Uterus (tissue), 4 donors: Measurements from ENCODE around the gene EPS8L3. TPM values are rescaled to one million over a fixed set of nuclear protein-coding genes. Genes with fewer than 3 reads are reported as not detected.
A peak's percentile ranks its signal among the peaks of the same experiment; 100 is the strongest.

Source experiments
- DNase-seq, 2 donors: peaks; one replicate each; pipeline ENCODE4 v3.0.0-alpha.2; 2019 to 2020
- H3K27ac ChIP-seq, 2 donors: fragments of 200-600 bp; sonication (generic); 1 replicate in 1 of 2; 2 replicates in 1 of 2; pipeline ENCODE4 v1.5.1; 2016 to 2018
- H3K27me3 ChIP-seq, 2 donors: fragments of 200-600 bp; sonication (generic); one replicate each; pipeline ENCODE4 v1.5.1; 2018 to 2019; ENCODE audit warnings: control low read depth in 1 of 2
- H3K36me3 ChIP-seq, 2 donors: fragments of 200-600 bp; sonication (generic); one replicate each; pipeline ENCODE4 v1.5.1; 2019; ENCODE audit warnings: control low read depth in 1 of 2
- H3K4me1 ChIP-seq, 2 donors: fragments of 200-600 bp; sonication (generic); one replicate each; pipeline ENCODE4 v1.5.1; 2018 to 2019; ENCODE audit warnings: control low read depth in 1 of 2
- H3K4me3 ChIP-seq, 2 donors: fragments of 200-600 bp; sonication (generic); 1 replicate in 1 of 2; 2 replicates in 1 of 2; pipeline ENCODE4 v1.5.1; 2018 to 2019; ENCODE audit warnings: mild to moderate bottlenecking in 1 of 2
- H3K9me3 ChIP-seq, 2 donors: fragments of 200-600 bp; sonication (generic); one replicate each; pipeline ENCODE4 v1.5.1; 2019; ENCODE audit warnings: control low read depth in 1 of 2
- POLR2A ChIP-seq, 2 donors: fragments of 450-650 bp; IDR thresholded peaks; one replicate each; pipeline ENCODE4 v1.6.1; 2016; ENCODE audit warnings: antibody characterized with exemption in 2 of 2, mild to moderate bottlenecking in 1 of 2, moderate library complexity in 1 of 2
- intact Hi-C: fragments of 100-400 bp; cut with DNase I; formaldehyde crosslinking; loops from one replicate; pipeline ENCODE4 v1.15.1; 2023; ENCODE audit warnings: low total_unique reads
- total RNA-seq, 4 donors: library from RNA; depleted of rRNA in 3 of 4; stranded (reverse); fragments of >200 nt in 3 of 4; gene quantifications; one replicate each; pipeline versions ENCODE4 v1.1.0 to v1.2.4, GENCODE V29; 2014 to 2023
- TF ChIP-seq, protein P1 (sequence below), 4 experiments: fragments of 200-600 bp in 2 of 4; fragments of 450-650 bp in 2 of 4; sonication (generic) in 2 of 4; IDR thresholded peaks; one replicate each; pipeline ENCODE4 v1.5.1; 2016 to 2019; ENCODE audit warnings: antibody characterized with exemption in 4 of 4, mild to moderate bottlenecking in 2 of 4, moderate library complexity in 1 of 4
- donor health status: DM: yes; HTN: yes; CAD: no.

Gene EPS8L3
- total RNA-seq, 4 donors from 2014 or later, result 0.26 to 0.29 TPM; not detected in 2

DNA sequence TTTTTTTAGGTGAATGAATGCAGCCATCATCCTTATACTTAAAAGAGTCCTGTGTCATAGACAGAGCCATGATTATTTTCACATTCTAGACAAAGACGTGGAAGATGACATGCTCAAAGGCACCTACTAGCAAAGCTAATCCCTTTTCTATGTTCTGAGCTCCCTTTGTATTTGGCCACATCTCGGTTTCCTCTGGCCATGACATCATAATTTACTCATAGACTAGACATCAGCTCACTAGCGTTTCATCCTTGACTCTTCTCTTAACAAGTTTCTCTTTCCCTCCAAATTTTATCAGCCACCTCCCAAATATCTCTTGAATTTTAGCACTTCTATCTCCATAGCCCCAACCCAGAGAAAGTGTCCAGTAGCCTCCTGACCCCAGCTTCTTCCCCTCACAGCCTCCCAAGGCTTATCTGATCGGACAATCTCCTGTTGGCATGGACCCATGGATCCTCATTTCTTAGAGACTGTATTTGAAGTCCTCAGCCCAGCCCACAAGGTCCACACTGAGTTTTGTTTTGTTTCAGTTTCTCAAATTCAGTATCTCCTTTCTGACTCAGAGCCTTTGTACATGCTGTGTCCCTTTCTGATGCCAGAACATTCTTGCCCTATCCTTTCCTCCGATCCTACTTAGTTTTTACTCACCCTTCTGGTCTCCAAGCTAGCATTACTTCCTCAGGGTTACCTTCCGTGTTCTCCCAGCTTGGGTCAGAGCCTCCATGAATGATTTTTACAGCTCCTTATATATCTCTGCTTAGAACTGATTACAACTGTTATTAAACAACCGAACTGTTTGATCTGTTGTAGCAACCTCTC lies 33.0 kb upstream of the EPS8L3 start:
- Histone ChIP-seq H3K27me3 (no peaks in the 10 kb centered on the region), H3K36me3 (no peaks in the 10 kb centered on the region), H3K9me3 (no peaks in the 10 kb centered on the region), H3K27ac (peak overlapping the region; percentile 48), H3K4me3 (no peak overlapping the region), H3K4me1 (peaks cover 0 to 15% of the 10 kb centered on the region in 2 donors)
- TF ChIP-seq, protein P1, sequence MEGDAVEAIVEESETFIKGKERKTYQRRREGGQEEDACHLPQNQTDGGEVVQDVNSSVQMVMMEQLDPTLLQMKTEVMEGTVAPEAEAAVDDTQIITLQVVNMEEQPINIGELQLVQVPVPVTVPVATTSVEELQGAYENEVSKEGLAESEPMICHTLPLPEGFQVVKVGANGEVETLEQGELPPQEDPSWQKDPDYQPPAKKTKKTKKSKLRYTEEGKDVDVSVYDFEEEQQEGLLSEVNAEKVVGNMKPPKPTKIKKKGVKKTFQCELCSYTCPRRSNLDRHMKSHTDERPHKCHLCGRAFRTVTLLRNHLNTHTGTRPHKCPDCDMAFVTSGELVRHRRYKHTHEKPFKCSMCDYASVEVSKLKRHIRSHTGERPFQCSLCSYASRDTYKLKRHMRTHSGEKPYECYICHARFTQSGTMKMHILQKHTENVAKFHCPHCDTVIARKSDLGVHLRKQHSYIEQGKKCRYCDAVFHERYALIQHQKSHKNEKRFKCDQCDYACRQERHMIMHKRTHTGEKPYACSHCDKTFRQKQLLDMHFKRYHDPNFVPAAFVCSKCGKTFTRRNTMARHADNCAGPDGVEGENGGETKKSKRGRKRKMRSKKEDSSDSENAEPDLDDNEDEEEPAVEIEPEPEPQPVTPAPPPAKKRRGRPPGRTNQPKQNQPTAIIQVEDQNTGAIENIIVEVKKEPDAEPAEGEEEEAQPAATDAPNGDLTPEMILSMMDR (IDR thresholded peaks at IDR 0.05), result no peak
- no peak for TF ChIP-seq POLR2A (IDR thresholded peaks at IDR 0.05)
- intact Hi-C loops, result no loop called here
- peak in 1 of 2 donors; percentile 30 for DNase-seq

DNA sequence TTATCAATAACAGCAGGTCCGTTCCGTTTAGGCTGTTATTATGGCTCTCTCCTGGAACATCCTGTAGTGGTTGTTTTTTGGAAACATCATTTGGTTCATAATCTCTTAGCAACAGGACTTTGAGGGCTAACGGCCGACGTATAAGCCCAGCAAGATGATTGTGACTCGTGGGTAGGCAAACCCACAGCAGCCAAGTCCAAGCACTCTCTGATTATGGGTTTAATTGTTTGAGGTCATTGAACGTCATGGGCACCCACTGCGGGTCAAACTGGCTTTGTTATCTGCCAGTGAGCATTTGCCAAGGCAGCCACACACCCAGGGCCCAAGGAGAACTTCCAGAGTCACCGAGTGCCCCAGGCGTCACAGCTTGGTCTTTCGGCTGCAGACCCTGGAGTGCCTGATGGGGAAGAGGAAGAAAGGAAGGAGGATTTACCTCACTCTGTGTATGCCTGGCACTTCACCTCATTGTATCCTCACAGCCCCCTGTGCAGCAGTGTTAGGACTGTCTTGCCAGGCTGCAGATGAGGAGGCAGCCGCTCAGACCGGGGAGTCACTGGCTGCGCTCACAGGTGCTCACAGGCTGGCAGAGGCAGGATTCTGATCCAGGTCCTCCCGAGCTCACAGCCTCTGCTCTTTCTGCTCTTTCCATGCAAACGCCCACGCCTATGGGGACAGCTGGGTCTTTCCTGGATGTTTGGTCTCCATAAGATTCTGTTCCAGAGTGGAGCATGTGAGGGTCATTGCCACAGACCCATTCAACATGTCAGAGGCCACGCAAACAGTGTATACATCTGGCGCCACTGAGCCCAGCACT lies 30.8 kb upstream of the EPS8L3 start:
- intact Hi-C loops, result no loop called here
- Histone ChIP-seq H3K4me1 (peaks cover 0 to 18% of the 10 kb centered on the region in 2 donors), H3K9me3 (no peaks in the 10 kb centered on the region), H3K27me3 (no peaks in the 10 kb centered on the region), H3K27ac (peak overlapping the region in 1 of 2 donors; percentile 48), H3K4me3 (no peak overlapping the region), H3K36me3 (no peaks in the 10 kb centered on the region)
- DNase-seq, result peak; percentile 14 to 19
- no peak for TF ChIP-seq POLR2A (IDR thresholded peaks at IDR 0.05)
- TF ChIP-seq, protein P1 (IDR thresholded peaks at IDR 0.05), result no peak

DNA sequence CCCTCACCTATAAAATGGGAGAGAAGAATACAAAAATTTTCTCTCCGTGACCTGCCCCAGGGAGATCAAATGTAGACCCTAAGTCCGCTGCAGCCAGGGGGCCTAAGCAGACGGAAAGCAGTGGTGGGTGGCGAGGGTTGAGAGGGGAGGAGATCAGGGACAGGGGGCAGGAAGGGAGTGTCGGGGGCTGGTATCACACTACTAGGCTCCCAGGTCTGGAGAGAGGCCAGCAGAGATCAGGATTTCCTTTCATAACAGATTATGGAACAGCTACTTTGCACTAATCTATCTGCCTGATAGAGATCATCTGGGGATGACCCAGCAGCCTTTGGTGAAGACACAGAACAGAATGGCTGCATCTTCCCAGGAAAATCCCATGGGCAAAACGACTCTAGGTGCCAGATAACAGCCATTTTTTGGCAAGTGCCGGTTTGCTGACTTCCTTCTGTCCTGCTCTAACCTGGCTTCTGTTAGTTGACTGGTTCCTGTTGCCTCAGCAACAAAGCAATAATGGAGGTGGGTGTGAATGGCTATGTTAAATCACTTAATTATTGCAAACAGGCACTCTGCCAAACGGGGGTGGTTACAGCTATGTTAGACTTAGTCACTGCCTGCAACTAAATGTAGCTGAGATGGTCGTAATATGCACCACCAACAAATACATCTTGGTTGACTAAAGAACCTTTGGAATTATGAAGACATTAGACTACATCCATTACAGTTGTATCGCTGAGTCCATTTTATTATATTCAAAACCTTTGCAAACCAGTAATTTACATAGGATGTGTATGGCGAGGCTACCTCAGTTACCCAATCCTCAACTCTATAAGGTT lies 30.0 kb upstream of the EPS8L3 start:
- intact Hi-C loops, result no loop called here
- Histone ChIP-seq H3K27me3 (no peaks in the 10 kb centered on the region), H3K36me3 (no peaks in the 10 kb centered on the region), H3K4me3 (no peak overlapping the region), H3K9me3 (no peaks in the 10 kb centered on the region), H3K27ac (peak overlapping the region; percentile 18 to 48), H3K4me1 (peaks cover 0 to 18% of the 10 kb centered on the region in 2 donors)
- DNase-seq, result peak in 1 of 2 donors; percentile 61
- TF ChIP-seq, protein P1 (IDR thresholded peaks at IDR 0.05), result no peak
- TF ChIP-seq POLR2A (IDR thresholded peaks at IDR 0.05), result no peak

DNA sequence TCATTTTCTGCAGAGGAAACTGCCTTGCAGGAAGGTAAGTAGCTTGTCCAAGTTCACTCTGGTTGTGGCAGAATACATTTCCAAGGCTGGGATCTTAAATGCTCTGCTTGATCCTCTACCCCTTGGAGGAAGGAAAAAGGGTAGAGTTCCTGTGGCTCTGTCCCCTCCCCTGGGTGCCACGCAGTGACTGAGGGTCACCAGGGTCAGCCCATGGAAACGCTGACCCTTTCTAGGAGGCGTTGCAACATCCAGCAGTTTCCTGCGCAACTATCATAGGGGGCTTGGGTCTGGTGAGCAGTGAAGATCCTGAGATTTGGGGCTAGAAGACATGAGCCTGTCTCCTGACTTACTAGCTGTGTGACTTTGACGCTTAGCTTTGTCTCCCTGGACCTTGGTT lies 29.4 kb upstream of the EPS8L3 start:
- Histone ChIP-seq H3K4me1 (peaks cover 0 to 18% of the 10 kb centered on the region in 2 donors), H3K4me3 (no peak overlapping the region), H3K9me3 (no peaks in the 10 kb centered on the region), H3K36me3 (no peaks in the 10 kb centered on the region), H3K27me3 (no peaks in the 10 kb centered on the region), H3K27ac (peak overlapping the region; percentile 18 to 48)
- peak; percentile 10 to 12 for DNase-seq
- no peak for TF ChIP-seq POLR2A (IDR thresholded peaks at IDR 0.05)
- TF ChIP-seq, protein P1 (IDR thresholded peaks at IDR 0.05), result no peak
- intact Hi-C loops, result no loop called here
